Sigmoid colon (tissue), 4 donors: ENCODE measurements around the gene VAMP8.

Experiments used
- CTCF ChIP-seq, 4 experiments: fragments of 450-650 bp in 3 of 4; fragments of 200-600 bp in 1 of 4; IDR thresholded peaks; one replicate each; pipeline ENCODE4 v1.5.1; 2016 to 2019; ENCODE audit warnings: antibody characterized with exemption in 4 of 4, mild to moderate bottlenecking in 3 of 4, moderate library complexity in 2 of 4
- EP300 ChIP-seq, 4 donors: sonication (generic); formaldehyde crosslinking; IDR thresholded peaks; one replicate each; pipeline ENCODE4 v1.6.1; 2017; ENCODE audit warnings: antibody characterized with exemption in 4 of 4
- POLR2A ChIP-seq, 2 donors: fragments of 450-650 bp; IDR thresholded peaks; one replicate each; pipeline ENCODE4 v1.6.1; 2016; ENCODE audit warnings: antibody characterized with exemption in 2 of 2, mild to moderate bottlenecking in 2 of 2, moderate library complexity in 2 of 2
- POLR2AphosphoS5 ChIP-seq, 4 donors: sonication (generic); formaldehyde crosslinking; IDR thresholded peaks; one replicate each; pipeline ENCODE4 v1.6.1; 2017; ENCODE audit warnings: antibody characterized with exemption in 4 of 4

GRCh38 chr2:85584354-85584856 lies 7.0 kb downstream of the VAMP8 start, which contains the start of gene VAMP5:
- TF ChIP-seq POLR2A (IDR thresholded peaks at IDR 0.05) (no peak), CTCF (IDR thresholded peaks at IDR 0.05) (no peak), EP300 (IDR thresholded peaks at IDR 0.05) (no peak), POLR2AphosphoS5 (IDR thresholded peaks at IDR 0.05) (peak in 2 of 4 donors; percentile 51 to 72)
